Renal cortical epithelial cell (primary cell): Measurements from ENCODE around the gene SANBR. TPM values are rescaled to one million over a fixed set of nuclear protein-coding genes. Genes with fewer than 3 reads are reported as not detected.

ENCODE experiments used
- DNase-seq: peaks from one replicate; pipeline ENCODE4 v3.0.0-alpha.2; 2011; ENCODE audit warnings: low read depth
- total RNA-seq: library from RNA; depleted of rRNA; stranded (reverse); fragments of >200 nt; gene quantifications from 2 replicates; pipeline ENCODE4 v1.2.3, GENCODE V29; 2014

Gene SANBR
- total RNA-seq, 1 donor from 2014 or later: 21.3 TPM

GRCh38 chr2:61090386-61090921, 24.8 kb downstream of the SANBR start:
- DNase-seq: no peak

GRCh38 chr2:61091485-61091884, 25.8 kb downstream of the SANBR start:
- no peak for DNase-seq

- no peak for DNase-seq
Observed at GRCh38 chr2:61096438-61096837, 30.8 kb downstream of the SANBR start.

DNA sequence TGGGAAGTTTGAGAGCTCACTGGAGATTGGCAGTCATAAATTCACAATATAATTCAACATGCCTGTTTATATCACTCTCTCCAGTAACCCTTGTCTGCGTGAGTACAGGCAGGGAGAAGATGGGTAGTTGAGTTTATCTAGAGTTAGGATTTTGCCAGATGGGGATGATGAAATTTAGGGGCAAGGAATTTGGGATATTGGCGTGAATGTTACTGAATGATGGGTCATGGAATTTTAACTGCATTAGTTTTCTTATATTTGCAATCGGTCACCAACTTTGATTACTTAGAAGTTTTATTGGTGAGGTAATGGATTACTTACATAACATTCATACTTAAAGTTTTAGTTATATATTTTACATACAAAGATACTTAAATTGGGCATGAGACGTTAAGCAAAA, 35.1 kb downstream of the SANBR start:
- DNase-seq: no peak

DNA sequence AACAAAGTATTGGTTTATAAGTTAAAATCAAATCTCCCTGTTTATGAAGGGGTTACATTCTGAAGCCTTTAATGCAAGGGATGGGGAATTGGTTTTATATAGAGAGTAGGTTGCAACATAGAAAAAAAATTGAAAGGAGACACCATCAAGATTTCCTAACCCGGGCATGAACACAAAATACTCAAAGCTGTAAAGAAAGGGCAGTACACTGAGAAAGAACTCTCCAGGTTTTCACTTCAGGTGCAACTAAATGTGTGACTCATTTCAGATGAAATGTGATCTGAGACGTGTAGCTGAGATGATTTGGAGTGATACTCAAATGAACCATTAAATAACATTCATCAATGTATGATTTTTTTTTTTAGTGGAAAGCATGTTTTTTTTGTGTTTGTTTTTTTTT, 43.6 kb downstream of the SANBR start:
- DNase-seq: peak; percentile 2

DNA sequence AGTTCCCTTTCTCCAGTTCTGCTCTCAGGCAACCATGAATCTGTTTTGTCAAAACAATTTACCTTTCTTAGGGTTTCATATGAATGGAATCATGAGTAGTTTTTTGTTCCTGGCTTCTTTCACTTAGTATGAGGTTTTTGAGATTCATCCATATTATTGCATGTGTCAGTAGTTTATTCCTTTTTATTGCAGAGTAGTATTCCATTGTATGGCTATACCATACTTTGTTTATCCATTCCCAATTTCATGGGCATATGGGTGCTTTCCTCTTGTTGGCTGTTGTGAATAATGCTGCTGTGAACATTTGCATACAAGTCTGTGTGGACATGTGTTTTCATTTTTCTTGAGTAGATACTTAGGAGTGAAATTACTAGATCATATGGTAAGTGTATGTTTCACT, 46.0 kb downstream of the SANBR start:
- DNase-seq: no peak

DNA sequence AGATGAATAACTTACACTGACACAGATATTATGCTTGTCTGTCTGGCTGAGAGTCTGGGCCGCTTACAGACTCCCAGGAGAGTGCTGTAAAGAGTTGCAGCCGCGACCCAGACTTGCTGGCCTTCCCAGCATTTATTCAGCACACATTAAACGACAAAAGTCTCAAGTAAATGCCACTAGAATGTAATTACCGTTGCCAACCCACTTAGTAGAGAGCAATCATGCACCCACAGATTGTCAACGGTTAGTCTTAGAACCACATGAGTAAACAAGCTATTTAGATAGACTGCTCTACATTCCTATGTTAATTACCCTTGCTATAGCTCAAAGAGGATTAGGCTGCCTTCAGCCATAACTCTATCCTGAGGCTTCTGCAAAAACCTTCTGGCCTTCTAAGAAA, 48.5 kb downstream of the SANBR start:
- DNase-seq: no peak

Other genes with a start within 250 kb of the SANBR start
- 6.9 and 12.4 TPM in 2 replicates for gene REL, start 184.3 kb upstream of the SANBR start, total RNA-seq
- 42.5 and 57.5 TPM in 2 replicates for gene PEX13, start 48.2 kb upstream of the SANBR start, total RNA-seq
- gene PUS10, start 47.6 kb upstream of the SANBR start, total RNA-seq: 7.5 and 10.9 TPM in 2 replicates
- 6.8 and 26.7 TPM in 2 replicates for gene C2orf74, start 96.3 kb downstream of the SANBR start, total RNA-seq